SK-N-SH (cell line): Measurements from ENCODE around the gene ZNF804B. TPM values are rescaled to one million over a fixed set of nuclear protein-coding genes. Genes with fewer than 3 reads are reported as not detected.

ENCODE experiments used
- CTCF ChIA-PET: fragments of 300-600, 350-600 bp; formaldehyde crosslinking; extraction: SDS; loops from one replicate; lab custom pipeline; 2021; lab: Yijun Ruan, JAX
- POLR2A ChIA-PET: fragments of 350-600 bp; sonication (Branson Sonifier 250); formaldehyde crosslinking; extraction: SDS; loops from one replicate; lab custom pipeline; 2020; ENCODE audit warnings: antibody characterized with exemption, inconsistent platforms; lab: Yijun Ruan, JAX
- DNase-seq: peaks from one replicate; pipeline ENCODE4 v3.0.0; 2012
- H2AFZ ChIP-seq: fragments of 200-600 bp; sonication (generic); 2 replicates; pipeline ENCODE4 v1.8.1; 2016; ENCODE audit warnings: antibody characterized with exemption, mild to moderate bottlenecking, low read depth
- H3F3A ChIP-seq: fragments of 200-600 bp; sonication (generic); replicated peaks from 2 replicates; pipeline ENCODE3; 2016; ENCODE audit warnings: antibody characterized with exemption, mild to moderate bottlenecking; ENCODE audit not compliant: insufficient read depth
- H3K27ac ChIP-seq, 2 experiments: fragments of 200-500 bp in 1 of 2; fragments of 200-600 bp in 1 of 2; sonication (Bioruptor generic) in 1 of 2; sonication (generic), shearing (Covaris generic) in 1 of 2; 2 replicates each; pipeline versions ENCODE4 v1.5.1 to v1.6.1; 2014 to 2016; ENCODE audit warnings: low read depth in 2 of 2, inconsistent platforms in 1 of 2, low read length in 1 of 2, mild to moderate bottlenecking in 1 of 2, mixed read lengths in 1 of 2
- H3K27me3 ChIP-seq: fragments of 200-600 bp; sonication (generic), shearing (Covaris generic); 2 replicates; pipeline ENCODE4 v1.6.1; 2016; ENCODE audit warnings: mixed run types; ENCODE audit not compliant: insufficient read depth
- H3K36me3 ChIP-seq, 2 experiments: fragments of 200-500 bp in 1 of 2; fragments of 200-600 bp in 1 of 2; sonication (Bioruptor generic) in 1 of 2; sonication (generic) in 1 of 2; replicated peaks in 1 of 2; 2 replicates each; pipeline versions ENCODE3 to v1.5.1; 2014 to 2016; ENCODE audit warnings: low read length in 1 of 2, mild to moderate bottlenecking in 1 of 2; ENCODE audit not compliant: insufficient read depth in 2 of 2, control insufficient read depth in 1 of 2
- H3K4me1 ChIP-seq, 2 experiments: fragments of 200-500 bp in 1 of 2; fragments of 200-600 bp in 1 of 2; sonication (Bioruptor generic) in 1 of 2; sonication (generic), shearing (Covaris generic) in 1 of 2; 2 replicates each; pipeline versions ENCODE4 v1.5.1 to v1.6.1; 2014 to 2016; ENCODE audit warnings: low read depth in 1 of 2, low read length in 1 of 2, mixed run types in 1 of 2; ENCODE audit not compliant: insufficient read depth in 2 of 2, control insufficient read depth in 1 of 2
- H3K4me2 ChIP-seq: fragments of 200-600 bp; sonication (generic), shearing (Covaris generic); 2 replicates; pipeline ENCODE4 v1.6.1; 2017; ENCODE audit warnings: mixed run types
- H3K4me3 ChIP-seq, 2 experiments: fragments of 200-500 bp in 1 of 2; fragments of 200-600 bp in 1 of 2; sonication (Bioruptor generic) in 1 of 2; sonication (generic), shearing (Covaris generic) in 1 of 2; 2 replicates each; pipeline versions ENCODE4 v1.5.1 to v1.8.1; 2014 to 2016; ENCODE audit warnings: low read depth in 2 of 2, inconsistent platforms in 1 of 2, low read length in 1 of 2, mild to moderate bottlenecking in 1 of 2, mixed read lengths in 1 of 2, moderate library complexity in 1 of 2
- H3K79me2 ChIP-seq: fragments of 200-600 bp; sonication (generic); 2 replicates; pipeline ENCODE4 v1.8.1; 2017; ENCODE audit warnings: mild to moderate bottlenecking; ENCODE audit not compliant: insufficient read depth
- H3K9ac ChIP-seq: fragments of 200-600 bp; sonication (generic); 2 replicates; pipeline ENCODE4 v1.6.1; 2017; ENCODE audit warnings: mixed run types
- H3K9me2 ChIP-seq: fragments of 200-600 bp; sonication (generic); 2 replicates; pipeline ENCODE4 v1.6.1; 2017; ENCODE audit warnings: mixed run types
- H3K9me3 ChIP-seq: fragments of 200-600 bp; sonication (generic); 2 replicates; pipeline ENCODE4 v1.6.1; 2017; ENCODE audit warnings: mixed run types, mild to moderate bottlenecking, moderate library complexity
- H4K20me1 ChIP-seq: fragments of 200-600 bp; sonication (generic); 2 replicates; pipeline ENCODE4 v1.6.1; 2017; ENCODE audit warnings: mild to moderate bottlenecking, mixed run types; ENCODE audit not compliant: insufficient read depth
- FOSL2 ChIP-seq: IDR thresholded peaks from 2 replicates; pipeline ENCODE4 v1.4.0; 2012; ENCODE audit warnings: low read depth, mild to moderate bottlenecking, moderate library complexity, borderline replicate concordance
- FOXJ3 ChIP-seq: sonication (generic); formaldehyde crosslinking; IDR thresholded peaks from 2 replicates; pipeline ENCODE4 v1.5.1; 2020; ENCODE audit warnings: mild to moderate bottlenecking, missing genetic modification reagents
- GABPA ChIP-seq: IDR thresholded peaks from 2 replicates; pipeline ENCODE4 v1.4.0; 2012; ENCODE audit warnings: low read depth, mild to moderate bottlenecking
- GATA2 ChIP-seq: sonication (generic); formaldehyde crosslinking; IDR thresholded peaks from 2 replicates; pipeline ENCODE4 v1.5.0; 2020; ENCODE audit warnings: mild to moderate bottlenecking, missing genetic modification reagents
- IRF3 ChIP-seq: fragments of 150-350 bp; IDR thresholded peaks from 2 replicates; pipeline ENCODE4 v1.6.1; 2016; ENCODE audit warnings: mild to moderate bottlenecking, low read depth, low read length
- MXI1 ChIP-seq: IDR thresholded peaks from 2 replicates; pipeline ENCODE4 v1.6.1; 2012; ENCODE audit warnings: mild to moderate bottlenecking, low read depth, low read length, improper control_type of control experiment
- NFIC ChIP-seq: IDR thresholded peaks from 2 replicates; pipeline ENCODE4 v1.4.0; 2012; ENCODE audit warnings: borderline replicate concordance
- NRF1 ChIP-seq: IDR thresholded peaks from 2 replicates; pipeline ENCODE4 v1.6.1; 2012; ENCODE audit warnings: low read depth, mild to moderate bottlenecking, low read length
- POLR2AphosphoS5 ChIP-seq: IDR thresholded peaks from 2 replicates; pipeline ENCODE4 v1.6.1; 2012; ENCODE audit warnings: low read depth, low read length
- RCOR1 ChIP-seq: fragments of 150-350 bp; IDR thresholded peaks from 2 replicates; pipeline ENCODE4 v1.6.1; 2017; ENCODE audit warnings: antibody characterized with exemption, low read length
- REST ChIP-seq: IDR thresholded peaks from 2 replicates; pipeline ENCODE4 v1.6.1; 2012; ENCODE audit warnings: mild to moderate bottlenecking, low read depth, low read length, moderate library complexity
- SMC3 ChIP-seq: IDR thresholded peaks from 2 replicates; pipeline ENCODE4 v1.6.1; 2012; ENCODE audit warnings: low read depth, low read length, improper control_type of control experiment
- TAF1 ChIP-seq: IDR thresholded peaks from 2 replicates; pipeline ENCODE4 v1.6.1; 2012; ENCODE audit warnings: low read depth, mild to moderate bottlenecking, low read length, moderate library complexity, borderline replicate concordance
- TCF12 ChIP-seq: IDR thresholded peaks from 2 replicates; pipeline ENCODE4 v1.4.0; 2012
- YY1 ChIP-seq: IDR thresholded peaks from 2 replicates; pipeline ENCODE4 v1.4.0; 2012; ENCODE audit warnings: low read depth, mild to moderate bottlenecking
- ZBTB33 ChIP-seq: IDR thresholded peaks from 2 replicates; pipeline ENCODE4 v1.4.0; 2012; ENCODE audit warnings: low read depth, borderline replicate concordance
- WGBS: methylation state at CpG from one replicate; pipeline ENCODE4 v1.1.6; 2017; ENCODE audit warnings: low lambda C conversion rate; 5-methylcytosine and 5-hydroxymethylcytosine counted together
- polyA plus RNA-seq, 3 experiments: library from polyadenylated mRNA; depleted of rRNA; stranded (reverse); fragments of >200 nt; gene quantifications; 2 replicates each; pipeline ENCODE4 v1.2.3, GENCODE V29; 2012

Gene ZNF804B
- polyA plus RNA-seq, 1 of the 3 experiments (the other 2 are of a cell fraction) = not detected

GRCh38 chr7:88859288-88859687 lies 99.8 kb downstream of the ZNF804B start:
- no peak overlapping the region for H3K27ac ChIP-seq
- TF ChIP-seq NRF1 = no peak
- TF ChIP-seq IRF3 = no peak
- TF ChIP-seq NFIC = no peak
- no peak for TF ChIP-seq RCOR1
- no peak overlapping the region for H3K4me2 ChIP-seq
- no peaks in the 10 kb centered on the region for H3K9me3 ChIP-seq
- peaks cover 3% of the 10 kb centered on the region; the same call in 1 of the 2 replicates for H3K9me2 ChIP-seq
- no peaks in the 10 kb centered on the region for H3K27me3 ChIP-seq
- H3K4me1 ChIP-seq = no peaks in the 10 kb centered on the region
- DNase-seq = no peak
- no peak overlapping the region; the same call in 1 of the 2 replicates for H2AFZ ChIP-seq
- CTCF ChIA-PET = interaction anchor here (0.6 to 1.2 kb wide), 6 partner anchors 10 to 616 kb away, joined by 3 read pairs; no protein-coding TSS in a partner anchor
- H3K79me2 ChIP-seq = no peaks in the 10 kb centered on the region
- H3K4me3 ChIP-seq = no peak overlapping the region
- no peaks in the 10 kb centered on the region for H3F3A ChIP-seq
- H4K20me1 ChIP-seq = no peaks in the 10 kb centered on the region
- no peaks in the 10 kb centered on the region for H3K36me3 ChIP-seq
- POLR2A ChIA-PET = no interaction called here
- H3K9ac ChIP-seq = no peak overlapping the region

GRCh38 chr7:88866265-88866863 lies 106.9 kb downstream of the ZNF804B start:
- no peaks in the 10 kb centered on the region for H3K79me2 ChIP-seq
- ChIA-PET POLR2A (no interaction called here), CTCF (interaction anchor here (0.8 kb wide), 1 partner anchor 24 kb away, joined by 3 read pairs; no protein-coding TSS in a partner anchor)
- no peak overlapping the region for H2AFZ ChIP-seq
- no peaks in the 10 kb centered on the region for H3F3A ChIP-seq
- no peaks in the 10 kb centered on the region for H3K9me2 ChIP-seq
- H3K36me3 ChIP-seq = no peaks in the 10 kb centered on the region
- no peak overlapping the region for H3K27ac ChIP-seq
- no peak overlapping the region for H3K4me3 ChIP-seq
- no peaks in the 10 kb centered on the region for H3K27me3 ChIP-seq
- H4K20me1 ChIP-seq = no peaks in the 10 kb centered on the region
- H3K9ac ChIP-seq = no peak overlapping the region
- no peaks in the 10 kb centered on the region for H3K4me1 ChIP-seq
- TF ChIP-seq NFIC (no peak), TCF12 (no peak), FOSL2 (no peak), YY1 (no peak), RCOR1 (no peak), TAF1 (no peak), MXI1 (no peak), GABPA (no peak), GATA2 (no peak)
- H3K9me3 ChIP-seq = no peaks in the 10 kb centered on the region
- WGBS = 21% methylated on average over 2 of the region's 2 CpGs
- DNase-seq = no peak
- H3K4me2 ChIP-seq = no peak overlapping the region

GRCh38 chr7:88867158-88867557 lies 107.7 kb downstream of the ZNF804B start:
- Histone ChIP-seq H3K27me3 (no peaks in the 10 kb centered on the region), H3K4me1 (no peaks in the 10 kb centered on the region), H3F3A (no peaks in the 10 kb centered on the region), H2AFZ (no peak overlapping the region), H3K9me3 (no peaks in the 10 kb centered on the region), H3K4me2 (no peak overlapping the region), H4K20me1 (no peaks in the 10 kb centered on the region), H3K9me2 (no peaks in the 10 kb centered on the region), H3K9ac (no peak overlapping the region), H3K27ac (no peak overlapping the region), H3K4me3 (no peak overlapping the region), H3K36me3 (no peaks in the 10 kb centered on the region), H3K79me2 (no peaks in the 10 kb centered on the region)
- ChIA-PET POLR2A (no interaction called here), CTCF (interaction anchor here (2.3 kb wide), 1 partner anchor 14 kb away, joined by 6 read pairs; no protein-coding TSS in a partner anchor)
- DNase-seq = no peak
- WGBS = 23% methylated on average over 2 of the region's 2 CpGs
- TF ChIP-seq RCOR1 (no peak), REST (no peak), POLR2AphosphoS5 (no peak), NFIC (no peak), ZBTB33 (no peak), YY1 (no peak), FOXJ3 (CRISPR knock-in tag) (no peak), SMC3 (no peak)
